Endothelial cell of hepatic sinusoid (primary cell): ENCODE data around the gene ACSM2A.
"Not testable (repeated sequence)": the region's sequence is repeated elsewhere in the genome, so short reads cannot be mapped to it uniquely, and the experiment has no call there.

Source experiments
- in situ Hi-C: cut with HindIII; loops from 2 replicates; pipeline ENCODE4 v1.10.0; 2017; ENCODE audit warnings: low sequenced_read_pairs

The ACSM2A gene

DNA sequence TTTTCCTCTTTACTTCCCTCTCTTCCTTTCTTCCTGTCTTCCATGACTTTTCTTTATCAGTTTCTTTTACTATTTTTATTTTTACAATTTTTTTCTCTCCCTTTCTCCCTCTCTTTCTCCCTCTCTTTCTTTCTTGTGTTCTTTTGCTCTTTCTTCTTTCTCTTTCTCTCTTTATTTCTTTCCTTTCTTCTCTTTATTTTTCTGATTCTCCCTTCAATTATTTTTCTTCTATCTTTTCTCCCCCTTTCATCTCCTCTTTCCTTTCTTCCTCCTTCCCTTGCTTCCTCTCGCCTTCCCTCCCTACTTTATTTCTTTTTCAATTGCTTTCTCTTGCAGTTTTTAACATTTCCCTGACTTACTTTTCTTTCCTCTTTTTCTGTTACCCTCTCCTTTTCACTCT lies 85.3 kb downstream of the ACSM2A start:
- in situ Hi-C loops = not testable (repeated sequence)
